Measurements from ENCODE around the gene HID1.

DNA sequence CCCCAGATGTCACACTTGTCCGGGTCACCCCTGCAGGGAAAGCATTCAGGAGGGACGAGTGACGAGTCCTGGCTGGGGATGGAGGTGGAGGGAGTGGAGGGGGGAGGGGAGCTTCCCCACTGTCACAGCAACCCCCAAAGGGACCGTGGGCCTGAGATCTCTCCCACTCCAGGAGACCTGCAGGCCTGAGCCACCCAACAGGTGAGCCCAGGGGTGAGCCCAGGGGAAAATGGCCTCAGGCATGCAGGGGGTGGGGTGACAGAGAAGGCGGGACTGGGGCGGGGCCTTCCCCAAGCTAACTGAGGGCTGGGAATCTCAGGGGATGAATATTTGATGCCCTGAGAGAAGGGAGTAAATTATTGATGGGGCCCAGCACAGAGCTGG is 51.9 kb downstream of the HID1 start:
- no peak for TF ChIP-seq DPF2 (IDR thresholded peaks at IDR 0.05)
- no peak for TF ChIP-seq PHB2 (IDR thresholded peaks at IDR 0.05; ENCODE audit: low read depth)
- no peak for TF ChIP-seq MTA2 (IDR thresholded peaks at IDR 0.05; ENCODE audit: low read depth)
- TF ChIP-seq CHD1 (IDR thresholded peaks at IDR 0.05; ENCODE audit: low read length), result no peak
